Caki2 (cell line): ENCODE measurements around the gene PLSCR5. TPM values are rescaled to one million over a fixed set of nuclear protein-coding genes. Genes with fewer than 3 reads are reported as not detected.

Experiments
- DNase-seq: peaks from one replicate; pipeline ENCODE4 v3.0.0-alpha.2; 2015; ENCODE audit warnings: low read depth
- in situ Hi-C: cut with HindIII; loops from 2 replicates; pipeline ENCODE4 v1.10.0; 2016; ENCODE audit warnings: low sequenced_read_pairs, low pct_unique_long_range_greater_than_20kb, mixed read lengths
- total RNA-seq: library from RNA; depleted of rRNA; stranded (reverse); fragments of >200 nt; shearing (Covaris generic); gene quantifications from 2 replicates; pipeline ENCODE4 v1.2.3, GENCODE V29; 2014; ENCODE audit warnings: low replicate concordance; rRNA removed

The PLSCR5 gene, protein sequence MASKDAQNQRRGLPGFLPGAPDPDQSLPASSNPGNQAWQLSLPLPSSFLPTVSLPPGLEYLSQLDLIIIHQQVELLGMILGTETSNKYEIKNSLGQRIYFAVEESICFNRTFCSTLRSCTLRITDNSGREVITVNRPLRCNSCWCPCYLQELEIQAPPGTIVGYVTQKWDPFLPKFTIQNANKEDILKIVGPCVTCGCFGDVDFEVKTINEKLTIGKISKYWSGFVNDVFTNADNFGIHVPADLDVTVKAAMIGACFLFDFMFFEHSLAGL
- not detected in 2 replicates for total RNA-seq

DNA sequence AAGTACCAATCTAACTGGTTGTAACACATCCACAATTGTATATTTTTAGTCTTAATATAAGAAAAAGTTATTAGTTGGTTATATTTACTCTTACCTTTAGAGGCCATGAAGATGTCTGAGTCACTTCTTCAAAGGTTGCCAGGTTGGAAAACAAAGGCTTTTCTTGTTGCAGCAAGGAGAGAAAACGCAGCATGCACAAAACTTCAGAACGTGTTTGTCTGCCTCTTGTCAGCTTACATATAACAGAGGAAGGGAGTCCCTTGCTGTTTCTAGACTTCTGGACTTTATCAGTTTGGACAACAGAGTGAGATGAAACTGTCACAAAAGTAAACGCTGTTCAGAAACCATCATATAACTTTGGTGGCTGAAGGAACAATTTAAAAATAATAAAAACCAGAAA lies at the start of gene PLSCR5:
TSS of gene PLSCR5 (minus strand) at position 241 of the 400 bp plus-strand sequence. CDS start at position 107, 134 bp downstream.
- in situ Hi-C loops, result no loop called here
- DNase-seq, result no peak

DNA sequence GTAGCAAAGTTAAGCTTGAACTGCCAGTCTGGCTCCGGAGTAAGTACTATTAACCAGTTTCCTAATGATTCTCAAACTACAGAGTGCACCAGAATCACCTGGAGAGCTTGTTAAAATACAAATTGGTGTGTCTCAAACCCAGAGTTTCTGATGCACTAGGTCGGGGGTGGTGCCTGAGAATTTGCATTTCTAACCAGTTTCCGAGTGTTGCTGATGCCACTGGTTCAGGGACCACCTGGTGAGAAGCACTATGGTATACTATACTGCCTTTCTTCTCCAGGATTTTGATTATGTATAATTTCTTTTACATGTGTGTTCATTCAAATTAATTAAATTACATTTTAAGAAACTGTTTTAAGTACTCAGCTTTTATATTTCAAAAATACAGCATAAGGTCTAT lies 48.8 kb upstream of the PLSCR5 start:
- DNase-seq, result no peak
- in situ Hi-C loops, result no loop called here

DNA sequence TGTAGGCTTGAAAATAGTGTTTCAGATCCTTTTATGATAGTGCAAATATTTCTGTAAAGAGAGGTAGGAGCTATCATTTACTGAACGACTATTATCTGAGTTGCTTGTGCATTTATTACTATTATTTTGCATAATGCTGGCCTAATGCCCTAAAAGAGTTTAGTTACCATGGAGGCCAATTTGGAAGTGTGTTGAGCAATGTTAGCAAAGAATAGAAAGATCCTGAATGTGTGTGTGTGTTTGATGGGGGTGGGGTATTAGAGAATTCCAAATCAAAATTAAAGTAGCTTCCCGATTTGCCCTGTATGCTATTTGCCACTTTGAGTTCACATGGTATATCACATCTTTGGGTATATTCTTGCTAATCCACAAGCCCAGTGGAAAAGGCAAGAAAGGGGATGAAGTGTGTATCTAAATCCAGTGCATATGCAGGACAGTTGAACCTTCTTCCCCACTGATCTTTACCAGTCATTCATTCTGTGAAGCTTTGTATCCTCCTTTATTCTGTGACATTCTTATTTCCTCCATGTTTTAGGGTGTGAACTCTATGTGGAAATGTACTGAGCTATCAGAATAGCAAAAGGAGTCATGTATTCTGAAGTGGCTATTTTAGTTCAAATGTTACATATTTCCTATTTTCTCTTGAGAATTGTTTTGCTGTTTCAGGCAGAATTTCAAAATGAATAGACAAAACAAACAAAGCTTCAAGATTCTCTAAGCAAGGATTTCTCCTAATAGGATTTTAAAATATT lies 45.7 kb upstream of the PLSCR5 start:
- in situ Hi-C loops, result no loop called here
- no peak for DNase-seq

DNA sequence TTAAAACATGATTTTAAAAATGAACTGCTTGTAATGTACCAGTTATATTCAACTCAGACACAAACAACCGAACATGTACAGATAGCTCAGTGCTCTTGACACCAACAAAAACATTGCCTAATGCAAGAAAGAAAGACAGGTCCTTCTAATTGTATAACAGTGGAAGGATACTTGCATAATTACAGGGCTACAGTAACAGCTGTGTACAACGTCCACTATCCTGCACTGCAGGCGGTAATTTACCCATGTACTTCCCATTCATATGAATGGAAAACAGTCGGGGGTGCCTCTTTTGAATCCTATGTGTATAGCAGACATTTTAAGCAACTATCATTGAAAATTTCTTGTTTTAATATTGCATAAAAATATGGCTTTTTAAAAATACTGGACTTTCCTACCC lies 41.1 kb upstream of the PLSCR5 start:
- no peak for DNase-seq
- in situ Hi-C loops, result no loop called here

DNA sequence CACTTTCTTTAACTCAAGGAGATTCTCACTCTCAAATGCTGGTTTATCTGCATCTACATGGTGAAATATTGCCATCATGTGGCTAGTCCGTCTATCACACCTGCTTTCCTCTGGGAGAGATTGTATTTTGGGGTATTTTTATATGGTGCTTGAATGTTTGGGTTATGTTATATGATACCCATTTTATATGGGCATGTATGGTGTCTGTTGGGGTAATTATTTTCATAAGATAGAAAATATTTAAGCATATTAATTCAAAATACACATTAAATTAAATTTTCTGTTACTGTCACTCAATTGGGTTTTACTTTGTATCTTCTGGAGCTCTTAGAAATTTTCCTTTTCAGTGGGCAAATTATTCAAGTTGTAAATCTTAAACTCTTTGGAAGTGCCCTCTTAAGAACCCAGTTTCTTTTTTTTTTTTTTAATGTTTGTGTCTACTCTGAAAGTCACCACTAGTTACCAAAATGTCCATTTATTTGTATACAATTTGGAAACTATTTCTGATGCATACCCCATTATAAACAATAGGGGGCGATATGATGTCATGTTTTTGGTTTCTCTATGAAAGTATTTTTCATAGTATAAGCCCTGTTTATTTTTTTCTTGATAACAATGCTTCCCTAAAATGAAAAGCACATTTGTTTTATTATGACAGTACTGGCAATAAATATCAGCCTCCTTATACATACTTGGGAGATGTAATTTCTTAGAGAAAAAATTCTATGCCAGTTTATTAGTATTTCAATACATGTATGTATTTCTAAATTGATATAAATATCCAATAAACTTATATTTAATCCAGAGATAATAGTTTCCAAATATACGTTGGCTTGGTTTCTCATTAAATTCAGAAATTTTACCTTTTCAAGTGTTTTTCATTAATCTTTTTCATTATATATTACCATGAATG lies 36.1 kb upstream of the PLSCR5 start:
- in situ Hi-C loops, result no loop called here
- peak; percentile 26 for DNase-seq

DNA sequence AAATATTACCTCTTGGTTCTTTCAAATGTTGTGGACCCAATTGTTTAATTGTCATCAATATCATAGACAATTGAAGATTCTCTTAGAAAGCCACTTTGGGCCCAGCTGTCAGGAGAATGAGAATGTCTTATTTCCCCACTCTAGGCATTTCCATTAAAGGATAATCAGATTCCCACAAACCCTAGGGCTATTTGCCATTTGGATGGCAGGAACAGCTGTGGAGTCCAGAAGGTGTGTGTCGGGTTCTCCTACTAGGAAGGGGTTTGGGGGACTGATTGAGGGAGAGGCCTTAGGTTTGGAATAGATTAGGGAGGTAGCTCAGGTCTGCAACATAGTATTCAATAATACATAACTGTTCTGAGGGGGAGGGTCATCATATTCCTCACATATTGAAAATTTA lies 35.2 kb upstream of the PLSCR5 start:
- in situ Hi-C loops, result no loop called here
- DNase-seq, result no peak

DNA sequence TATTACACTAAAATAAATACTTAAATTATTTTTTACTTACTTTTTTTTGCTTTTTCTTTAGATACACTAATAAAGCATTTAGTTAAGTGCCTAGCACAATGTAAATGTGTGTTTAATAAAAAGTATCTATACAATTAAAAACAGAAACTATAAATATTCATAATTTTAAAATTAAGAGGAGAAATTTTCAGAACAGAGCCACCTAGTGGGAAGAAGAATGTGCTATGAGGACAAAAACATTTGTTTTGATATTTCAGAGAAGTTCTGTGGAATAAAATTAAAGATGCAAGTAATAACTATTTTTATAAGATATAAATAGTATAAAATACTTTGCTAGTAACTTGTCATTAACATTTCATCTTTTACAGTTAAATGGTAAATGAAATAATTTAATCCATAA lies 33.6 kb upstream of the PLSCR5 start:
- in situ Hi-C loops, result no loop called here
- no peak for DNase-seq

DNA sequence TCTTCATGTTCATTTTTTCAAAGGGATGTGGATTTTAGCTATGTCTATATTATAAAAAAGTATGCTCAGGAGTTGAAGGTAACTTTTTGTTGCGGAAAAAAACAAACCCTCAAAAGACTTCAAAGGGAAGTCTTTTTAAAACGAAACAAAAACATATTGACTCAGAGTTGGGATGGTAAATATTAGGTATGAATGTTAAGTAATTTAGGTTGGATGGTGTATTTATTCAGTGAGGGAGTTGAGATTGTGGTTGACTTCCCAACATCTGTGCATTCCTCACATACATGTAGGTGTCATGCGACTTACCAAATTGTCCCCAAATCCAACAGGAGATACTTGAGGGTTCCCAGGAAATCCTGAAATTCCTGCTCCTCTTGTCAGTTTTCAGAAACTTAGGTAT lies 32.7 kb upstream of the PLSCR5 start:
- in situ Hi-C loops, result no loop called here
- DNase-seq, result no peak

DNA sequence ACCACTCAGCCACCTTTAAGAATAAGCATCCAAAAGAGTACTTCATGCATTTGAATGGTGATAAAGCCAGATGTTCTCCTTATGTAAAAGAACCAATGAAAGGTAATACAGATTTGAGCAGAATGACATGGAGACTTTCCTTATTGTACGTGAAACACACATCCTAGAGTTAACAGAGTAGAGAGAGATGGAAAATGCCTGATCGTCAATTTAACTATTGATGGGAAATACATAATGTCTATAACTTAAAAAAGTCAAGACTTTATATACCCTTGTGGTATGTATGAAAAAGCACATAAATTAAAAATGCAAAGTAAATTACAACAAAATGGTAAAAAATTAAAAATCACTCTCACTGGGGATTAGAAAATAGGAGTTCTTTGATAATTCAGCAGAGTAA lies 31.7 kb upstream of the PLSCR5 start:
- DNase-seq, result no peak
- in situ Hi-C loops, result no loop called here

DNA sequence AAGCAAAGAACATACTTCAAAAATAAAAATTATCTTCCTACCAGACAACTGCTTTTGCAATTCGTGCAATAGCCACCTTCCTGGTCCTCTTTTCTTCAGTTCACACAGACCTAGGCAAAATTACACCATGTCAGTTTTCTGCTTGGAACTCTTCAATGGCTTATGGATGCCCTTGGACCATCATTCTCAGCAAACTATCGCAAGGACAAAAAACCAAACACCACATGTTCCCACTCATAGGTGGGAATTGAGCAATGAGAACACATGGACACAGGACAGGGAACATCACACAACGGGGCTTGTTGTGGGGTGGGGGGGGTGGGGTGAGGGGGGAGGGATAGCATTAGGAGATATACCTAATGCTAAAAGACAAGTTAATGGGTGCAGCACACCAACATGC lies 29.2 kb upstream of the PLSCR5 start:
- in situ Hi-C loops, result no loop called here
- no peak for DNase-seq

DNA sequence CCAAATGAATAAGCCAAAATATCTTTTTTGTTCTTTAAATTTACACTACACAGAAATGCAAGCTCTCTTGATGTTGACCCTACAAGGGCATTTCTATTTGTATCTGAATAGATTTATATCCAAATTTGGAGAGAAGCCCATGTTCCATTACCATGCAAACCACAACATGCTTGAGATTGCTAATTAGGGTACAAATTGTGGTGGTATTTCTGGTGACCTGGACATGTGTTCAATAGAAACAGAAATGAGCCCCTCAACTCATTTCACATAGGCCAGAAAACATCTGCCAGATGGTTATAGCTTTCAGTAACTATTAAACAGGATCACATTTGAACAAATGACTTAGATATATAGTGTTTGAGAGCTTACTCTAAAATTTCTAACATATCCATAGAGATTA lies 23.5 kb upstream of the PLSCR5 start:
- in situ Hi-C loops, result no loop called here
- no peak for DNase-seq

DNA sequence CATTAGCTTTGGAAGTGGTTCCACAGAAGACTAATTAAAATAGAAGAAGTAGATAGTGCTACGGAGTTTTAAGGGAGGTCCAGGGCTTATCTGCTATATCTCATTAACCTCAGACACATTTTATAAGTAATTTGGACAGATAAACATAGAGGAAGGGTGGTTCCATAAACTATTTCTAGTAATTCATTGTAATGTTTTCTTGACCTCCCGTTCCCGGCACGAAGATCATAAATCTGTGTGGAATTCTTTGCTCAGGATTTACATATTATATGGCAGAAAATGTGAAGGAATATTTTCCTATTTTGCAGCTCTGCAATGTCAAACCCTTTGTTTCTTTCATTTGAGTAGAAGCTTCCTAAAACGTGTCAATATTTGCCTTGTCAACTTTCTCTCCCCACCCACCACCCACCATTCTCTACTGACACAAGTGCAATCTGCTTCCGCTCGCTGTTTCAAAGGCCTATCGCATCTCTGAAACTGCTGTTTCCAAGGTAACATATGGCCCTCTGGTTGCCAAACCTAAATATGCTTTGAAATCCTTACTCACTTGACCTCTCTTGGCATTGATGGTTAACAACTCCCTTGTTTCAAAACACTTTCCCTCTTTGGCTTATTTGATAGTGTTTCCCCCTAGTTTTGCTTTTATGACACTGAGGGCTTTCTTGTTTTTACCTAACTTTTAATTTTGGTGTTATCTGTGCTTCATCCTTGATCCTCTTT lies 21.4 kb upstream of the PLSCR5 start:
- DNase-seq, result no peak
- in situ Hi-C loops, result no loop called here

DNA sequence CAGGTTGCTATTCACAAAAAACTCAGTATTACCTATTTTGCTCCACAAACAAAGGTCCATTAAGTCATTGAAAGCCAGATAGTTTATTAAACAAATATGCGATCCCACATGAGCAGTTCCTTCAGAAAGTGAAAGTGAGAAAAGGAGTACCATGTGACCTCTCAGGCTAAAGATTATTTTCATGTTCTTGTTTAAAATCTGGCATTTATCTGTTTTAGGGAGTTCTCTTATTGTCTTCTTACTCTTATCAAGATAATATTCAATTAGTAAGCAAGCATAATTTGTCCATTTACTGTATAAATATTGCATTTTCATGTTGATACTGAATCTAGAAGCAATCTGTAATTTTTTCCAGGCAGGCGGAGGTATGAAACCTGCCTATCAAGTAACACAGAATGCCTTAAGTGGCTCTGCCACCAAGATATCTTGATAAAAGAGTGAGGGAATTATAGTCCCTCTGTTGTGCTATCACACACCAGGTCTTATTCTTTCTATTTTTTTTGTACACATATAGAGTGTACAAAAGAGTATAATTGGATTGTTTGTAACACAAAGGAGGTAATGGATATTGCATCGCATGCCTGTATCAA lies 20.1 kb upstream of the PLSCR5 start:
- no peak for DNase-seq
- in situ Hi-C loops, result no loop called here

DNA sequence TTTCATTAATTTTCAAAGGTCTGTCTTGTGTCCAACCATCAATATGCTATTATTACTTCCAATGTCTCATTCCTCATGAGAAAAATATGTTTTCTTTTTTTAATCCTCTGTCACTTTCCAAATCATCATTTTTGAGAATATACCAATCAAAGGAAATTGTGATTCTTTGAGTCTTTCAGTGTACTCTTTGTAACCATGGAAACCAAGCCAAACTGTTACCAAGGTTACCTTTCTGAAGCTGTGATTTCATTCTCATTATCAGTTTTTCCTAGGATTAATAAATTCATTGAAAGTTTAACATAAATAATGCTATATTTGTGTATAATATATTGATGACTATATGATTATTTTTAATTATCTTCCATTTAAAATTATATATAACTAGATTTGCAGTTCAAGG lies 16.6 kb upstream of the PLSCR5 start:
- DNase-seq, result no peak
- in situ Hi-C loops, result no loop called here

DNA sequence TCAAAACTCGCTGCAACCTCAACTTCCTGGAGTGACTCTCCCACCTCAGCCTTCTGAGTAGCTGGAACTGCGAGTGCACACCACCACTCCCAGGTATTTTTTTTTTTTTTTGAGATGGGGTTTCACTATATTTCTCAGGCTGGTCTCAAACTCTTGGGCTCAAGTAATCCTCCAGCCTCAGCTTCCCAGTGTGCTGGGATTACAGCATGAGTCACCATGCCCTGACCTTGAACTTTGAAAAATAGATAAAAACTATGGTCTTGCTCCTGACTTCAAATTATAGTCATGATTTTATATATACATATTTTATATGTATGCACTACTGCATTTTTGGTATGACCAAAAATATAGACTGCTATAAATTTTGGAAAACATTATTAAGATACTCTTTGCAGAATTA lies 6.9 kb upstream of the PLSCR5 start:
- no peak for DNase-seq
- in situ Hi-C loops, result no loop called here

DNA sequence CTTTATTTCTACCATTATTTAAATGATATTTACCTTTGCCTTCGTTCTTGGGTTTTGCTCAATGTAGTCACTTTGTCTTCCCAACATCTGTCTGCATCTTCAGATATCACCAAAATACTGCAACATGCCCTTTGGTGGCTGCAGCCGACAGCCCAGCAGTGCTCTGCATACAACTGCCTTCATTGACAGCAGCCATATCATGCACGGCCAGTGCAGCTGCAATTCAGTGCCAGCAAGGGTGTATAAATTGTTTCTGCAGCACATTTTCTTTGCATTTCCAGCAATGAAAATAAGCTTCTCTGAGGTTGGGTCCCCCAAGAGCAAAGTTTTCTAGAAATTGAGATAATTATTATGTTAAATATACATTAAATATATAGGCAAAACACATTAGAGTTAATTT lies 6.0 kb upstream of the PLSCR5 start:
- in situ Hi-C loops, result no loop called here
- no peak for DNase-seq

DNA sequence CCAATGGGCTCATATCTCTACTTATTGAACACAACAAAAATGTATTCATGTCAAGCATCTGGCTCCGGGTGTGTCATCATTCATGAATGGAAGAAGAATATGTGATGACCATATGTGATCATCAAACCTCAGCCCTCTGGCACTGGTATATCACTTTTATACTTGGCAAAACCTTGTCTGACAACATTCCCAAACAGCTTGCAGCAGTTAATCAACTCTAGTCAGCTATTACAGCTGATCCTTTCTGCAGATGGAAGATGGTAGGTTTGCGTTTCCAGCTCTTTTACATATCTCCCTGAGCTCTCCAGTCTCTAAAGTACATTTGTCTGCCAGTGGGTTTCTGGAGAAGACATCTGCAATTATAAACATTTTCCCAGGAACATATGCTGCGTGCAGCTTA lies 6.6 kb downstream of the PLSCR5 start:
- no peak for DNase-seq
- in situ Hi-C loops, result no loop called here

DNA sequence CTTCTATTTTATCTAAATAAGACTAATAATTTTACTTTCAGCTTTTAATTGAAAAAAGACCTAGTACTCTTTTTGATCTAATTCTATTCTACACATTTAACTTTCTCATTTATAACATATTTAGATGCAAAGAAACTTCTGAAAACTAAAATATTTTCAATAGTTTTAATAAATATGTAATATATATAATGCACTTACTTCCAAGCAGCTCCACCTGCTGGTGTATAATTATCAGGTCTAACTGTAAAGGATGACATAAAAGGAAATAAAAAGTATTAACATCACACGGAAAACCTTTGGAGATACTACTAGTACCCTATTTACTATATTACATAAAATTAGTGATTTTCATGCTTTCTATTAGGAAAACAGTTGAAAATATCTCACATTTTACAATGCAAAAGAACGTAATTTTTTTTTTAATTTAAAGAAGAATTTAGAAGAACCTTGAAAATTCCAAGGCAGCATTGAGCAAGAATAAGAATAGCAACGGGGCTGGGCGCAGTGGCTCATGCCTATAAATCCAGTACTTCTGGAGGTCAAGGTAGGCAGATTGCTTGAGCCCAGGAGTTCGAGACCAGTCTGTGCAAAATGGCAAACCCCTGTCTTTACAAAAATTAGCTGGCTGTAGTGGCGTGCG lies 10.2 kb downstream of the PLSCR5 start:
- DNase-seq, result no peak
- in situ Hi-C loops, result no loop called here
